Activated CD4-positive, CD25-positive, alpha-beta regulatory T cell treated with anti-CD3 and anti-CD28 coated beads, Interleukin-2, amount 50 U/mL, for 24 hours (primary cell): ENCODE measurements around the gene FBP2.
"Not testable (repeated sequence)": the region's sequence is repeated elsewhere in the genome, so short reads cannot be mapped to it uniquely, and the experiment has no call there.

Source experiments
- ATAC-seq, 2 donors: fragments of 150-1000 bp; cut with Tn5 transposase; one replicate each; pipeline ENCODE4 v1.10.0; 2021; ENCODE audit warnings: mild to moderate bottlenecking in 1 of 2, moderate library complexity in 1 of 2

Gene FBP2

GRCh38 chr9:94560237-94560636 is 33.4 kb downstream of the FBP2 start:
- peak; percentile 28 to 43 for ATAC-seq

DNA sequence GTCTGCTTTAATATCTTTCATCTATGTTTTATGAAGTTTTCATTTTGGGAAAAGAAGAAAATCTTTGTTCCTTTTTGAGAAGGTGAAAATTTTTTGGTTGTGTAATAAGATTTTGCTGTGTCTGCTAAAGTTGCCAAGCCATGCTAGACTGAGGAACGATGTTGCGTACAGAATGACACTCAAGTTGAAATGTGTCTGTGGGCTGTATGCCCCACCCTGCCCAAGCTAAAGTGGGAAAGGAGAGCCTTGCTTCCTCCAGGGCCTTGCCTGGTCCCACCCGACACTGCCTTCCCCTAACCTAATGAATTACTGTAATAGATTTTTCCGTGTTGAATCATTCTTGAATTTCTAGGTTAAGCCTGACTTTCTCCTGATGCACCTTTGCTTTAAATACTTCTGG is 36.2 kb downstream of the FBP2 start:
- ATAC-seq: no peak

GRCh38 chr9:94554439-94555331 is 38.9 kb downstream of the FBP2 start, which contains the start of gene PCAT7:
Gene PCAT7, plus strand, starts transcription at chr9:94555083.
- peak; percentile 56 to 71 for ATAC-seq

- no peak for ATAC-seq
These were observed 39.6 kb downstream of the FBP2 start for GRCh38 chr9:94554078-94554438.

DNA sequence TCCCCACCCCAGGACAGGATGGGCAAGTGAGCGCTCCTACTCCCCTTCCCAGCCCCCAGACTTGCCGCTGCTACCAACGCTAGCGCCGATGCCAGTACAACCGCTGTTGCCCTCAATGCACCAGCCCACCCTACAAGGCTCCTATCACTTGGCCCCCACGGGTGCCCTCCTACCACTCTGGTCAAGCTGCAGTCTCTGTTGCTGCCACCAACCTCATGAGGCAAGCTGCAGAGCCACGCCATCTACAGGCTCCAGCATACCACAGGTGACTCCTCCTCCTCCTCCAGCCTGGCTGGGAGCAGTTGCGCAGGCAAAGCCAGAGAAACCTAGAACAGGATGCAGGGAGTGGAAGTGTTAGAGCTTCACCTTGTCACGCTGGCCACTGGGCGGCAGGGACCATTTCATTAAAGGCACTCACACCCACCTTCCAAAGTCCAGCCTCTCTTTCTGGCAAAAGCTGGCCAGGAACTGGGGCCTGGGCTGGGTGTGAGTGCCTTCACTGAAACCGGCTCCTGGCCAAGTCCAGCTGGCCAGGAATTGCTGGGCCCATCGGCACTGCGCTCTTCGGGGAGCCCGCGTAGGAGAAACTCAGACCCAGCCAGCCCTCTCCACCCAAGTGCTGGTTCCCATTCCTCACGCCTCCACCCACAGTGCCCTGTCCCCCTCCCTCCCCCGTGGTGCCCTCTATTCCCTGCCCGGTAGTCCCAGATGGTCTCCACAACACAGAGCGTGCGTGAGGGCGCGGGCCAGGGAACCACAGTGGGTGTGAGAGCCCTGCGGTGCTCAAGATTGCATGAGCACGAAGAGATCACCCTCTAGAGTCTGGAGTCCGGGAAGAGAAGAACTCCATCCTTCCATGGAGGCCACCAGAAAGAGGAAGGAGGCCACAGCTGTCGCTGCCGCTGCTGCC is 40.3 kb downstream of the FBP2 start:
- ATAC-seq: no peak

DNA sequence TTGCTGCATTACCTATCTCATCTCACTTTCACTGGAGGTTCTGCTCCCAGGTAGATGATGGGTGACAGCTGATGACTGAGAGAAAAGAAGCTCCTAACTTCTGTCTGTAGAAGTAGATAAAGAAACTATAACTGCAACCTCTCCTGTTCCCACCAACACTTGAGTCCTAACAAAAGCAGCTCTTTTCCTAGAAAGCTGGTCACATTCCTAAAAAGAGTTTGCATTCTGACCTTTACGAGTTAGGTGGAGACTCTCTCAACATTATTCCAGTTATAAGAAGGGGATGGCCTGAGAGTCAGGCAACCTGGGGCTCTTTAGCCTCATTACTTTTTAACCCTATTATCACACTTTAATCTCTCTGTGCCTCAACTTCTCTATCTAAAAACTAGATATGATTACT is 47.7 kb downstream of the FBP2 start:
- ATAC-seq: no peak

- not testable (repeated sequence) for ATAC-seq
These were observed 49.3 kb downstream of the FBP2 start for GRCh38 chr9:94544335-94544734.

- ATAC-seq: no peak
These were observed 54.7 kb downstream of the FBP2 start for GRCh38 chr9:94538908-94539307.

DNA sequence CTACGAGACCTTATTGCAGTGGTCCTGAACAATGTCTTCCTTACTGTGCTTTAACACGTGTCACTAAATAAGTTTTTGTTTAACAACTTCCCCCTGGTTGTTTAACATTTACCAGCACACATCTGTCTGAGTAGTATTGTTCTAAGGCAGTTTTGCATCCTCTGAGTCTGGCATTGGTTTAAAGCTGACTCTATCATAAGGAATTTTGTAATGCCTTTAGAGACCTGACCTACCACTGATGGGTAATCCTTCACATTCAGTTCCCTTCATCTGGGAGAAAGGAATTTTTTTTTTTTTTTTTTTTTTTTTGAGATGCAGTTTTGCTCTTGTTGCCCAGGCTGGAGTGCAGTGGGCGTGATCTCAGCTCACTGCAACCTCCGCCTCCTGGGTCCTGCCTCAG is 58.7 kb downstream of the FBP2 start:
- ATAC-seq: no peak

GRCh38 chr9:94533601-94534000 is 60.0 kb downstream of the FBP2 start:
- ATAC-seq: no peak

GRCh38 chr9:94533155-94533554 is 60.5 kb downstream of the FBP2 start:
- no peak for ATAC-seq

- no peak for ATAC-seq
These were observed 64.7 kb downstream of the FBP2 start for GRCh38 chr9:94528886-94529285.

DNA sequence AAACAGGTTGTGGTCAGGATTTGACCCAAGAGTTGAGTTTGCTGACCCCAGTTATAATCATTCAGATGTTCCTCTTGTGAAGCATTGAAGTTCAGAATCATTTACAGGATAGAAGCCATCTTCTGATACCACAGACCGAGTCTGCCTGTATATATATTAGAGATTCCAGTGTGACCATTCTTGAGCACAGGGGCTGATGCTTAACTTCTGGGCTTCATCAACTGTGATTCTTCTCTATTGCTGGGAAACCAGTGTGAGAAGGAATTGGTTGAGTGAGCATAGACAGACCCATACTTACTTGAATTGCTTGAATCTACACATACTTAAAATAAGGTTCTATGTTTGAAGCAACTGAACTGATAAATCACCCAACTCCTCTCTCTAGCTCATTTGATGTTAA is 66.7 kb downstream of the FBP2 start:
- ATAC-seq: no peak

DNA sequence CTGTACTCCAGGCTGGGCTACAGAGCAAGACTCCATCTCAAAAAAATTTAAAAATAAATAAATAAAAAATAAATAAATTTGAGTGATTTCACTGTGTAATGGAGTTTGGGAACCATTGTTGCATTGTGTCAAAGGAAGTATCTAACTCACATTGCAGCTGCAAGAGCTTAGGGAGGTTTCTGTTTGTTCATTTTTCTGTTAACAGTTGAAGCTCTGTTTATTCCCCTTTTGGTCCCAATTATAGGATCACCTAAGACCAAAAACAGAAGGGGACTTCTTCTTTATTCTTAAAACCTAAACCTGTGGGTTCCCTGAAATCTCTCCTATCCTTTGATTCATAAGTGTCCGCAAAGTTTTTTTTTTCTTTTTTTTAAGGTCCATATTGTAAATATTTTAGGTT is 67.4 kb downstream of the FBP2 start:
- no peak for ATAC-seq

DNA sequence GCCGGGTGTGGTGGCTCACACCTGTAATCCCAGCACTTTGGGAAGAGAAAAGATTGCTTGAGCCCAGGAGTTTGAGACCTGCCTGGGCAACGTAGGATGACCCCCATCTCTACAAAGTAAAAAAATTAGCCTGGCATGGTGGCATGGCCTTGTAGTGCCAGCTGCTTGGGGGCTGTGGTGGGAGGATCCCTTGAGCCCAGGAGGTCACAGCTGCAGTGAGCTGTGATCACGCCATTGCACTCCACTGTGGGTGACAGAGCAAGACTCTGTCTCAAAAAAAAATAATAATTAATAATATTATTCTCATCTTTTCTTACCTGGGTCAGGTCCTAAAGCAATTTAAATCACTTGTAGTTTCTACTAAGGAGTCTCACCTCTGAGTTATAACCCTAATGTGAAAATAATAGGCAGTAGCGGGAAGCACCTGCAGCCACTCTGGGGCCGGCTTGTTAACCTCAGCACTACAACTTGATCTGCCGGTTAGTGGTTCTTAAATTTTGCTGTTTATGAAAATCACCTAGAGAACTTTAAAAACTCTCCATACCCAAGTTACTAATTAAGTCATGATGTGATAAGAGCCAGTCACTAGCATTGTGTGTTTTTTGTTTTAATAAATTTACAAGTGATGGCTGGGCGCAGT is 68.1 kb downstream of the FBP2 start:
- ATAC-seq: no peak

- no peak for ATAC-seq
These were observed 76.4 kb downstream of the FBP2 start for GRCh38 chr9:94517254-94517653.

- ATAC-seq: no peak
These were observed 78.9 kb downstream of the FBP2 start for GRCh38 chr9:94514722-94515121.

DNA sequence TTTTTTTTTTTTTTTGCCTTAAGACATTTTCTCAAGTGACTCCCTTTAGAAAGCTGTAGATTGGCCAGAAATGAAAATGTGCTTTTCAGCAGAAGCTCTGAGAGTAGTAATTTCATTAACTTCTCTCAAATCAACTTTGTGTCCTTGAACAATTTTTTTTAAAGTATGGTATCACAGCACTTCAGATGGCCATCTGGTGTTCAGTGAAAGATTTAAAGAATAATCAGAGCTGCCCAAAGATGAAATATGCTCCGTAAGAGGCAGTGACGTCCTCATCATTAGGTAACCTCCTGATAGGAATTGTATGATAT is 81.7 kb downstream of the FBP2 start:
- ATAC-seq: no peak

DNA sequence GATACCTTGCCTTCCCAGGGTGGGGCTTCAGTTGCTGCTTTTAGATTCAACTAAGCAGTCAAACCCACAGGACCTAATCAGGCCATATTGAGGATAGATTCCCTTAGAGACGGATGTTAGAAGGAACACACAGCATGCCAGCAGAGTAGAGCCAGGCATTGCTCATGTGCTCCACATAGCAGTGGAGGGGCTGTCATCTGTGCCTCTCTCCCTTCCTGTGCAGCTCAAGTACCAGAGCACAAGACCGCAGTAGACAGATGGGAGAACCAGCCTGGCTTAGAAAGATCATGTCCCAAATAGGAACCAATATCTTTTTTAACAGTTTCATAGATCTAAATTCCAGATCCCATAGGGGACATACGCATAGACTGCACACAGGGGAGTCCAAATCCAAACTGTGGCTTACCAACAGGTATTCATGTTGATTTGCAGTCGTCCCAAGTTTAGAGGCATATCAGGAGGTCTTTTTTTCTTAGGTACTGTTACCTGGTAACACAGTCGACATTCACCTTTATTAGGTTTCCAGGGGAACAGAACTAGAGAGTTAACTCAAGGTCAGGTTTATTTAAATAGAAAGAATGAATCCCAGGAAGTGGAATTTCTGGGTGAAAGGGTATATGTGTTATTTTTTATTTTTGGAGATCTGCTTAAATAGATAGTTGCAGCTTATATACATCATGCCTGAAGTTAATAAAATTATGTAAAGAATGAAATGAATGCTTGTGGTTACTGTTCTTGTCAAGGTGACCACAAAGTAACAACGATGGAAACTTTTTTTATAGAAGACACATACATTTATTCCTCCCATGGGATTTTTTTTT is 82.3 kb downstream of the FBP2 start:
- no peak for ATAC-seq
